DOHH2 (cell line): ENCODE measurements around the gene PLCL1.
"Not testable (repeated sequence)": the region's sequence is repeated elsewhere in the genome, so short reads cannot be mapped to it uniquely, and the experiment has no call there.

Experiments used
- H3F3A ChIP-seq: fragments of 200-600 bp; sonication (generic), shearing (Covaris generic); 2 replicates; pipeline ENCODE4 v1.6.0; 2016; ENCODE audit warnings: antibody characterized with exemption, mild to moderate bottlenecking; ENCODE audit not compliant: control insufficient read depth, insufficient read depth
- H3K27ac ChIP-seq: fragments of 200-600 bp; sonication (generic); 2 replicates; pipeline ENCODE4 v1.5.1; 2014; ENCODE audit warnings: low read depth, mild to moderate bottlenecking, low read length, moderate library complexity
- H3K27me3 ChIP-seq: fragments of 200-600 bp; sonication (generic); 2 replicates; pipeline ENCODE4 v1.6.1; 2014; ENCODE audit warnings: mild to moderate bottlenecking, low read length, mixed read lengths; ENCODE audit not compliant: control insufficient read depth
- H3K36me3 ChIP-seq: fragments of 200-600 bp; sonication (generic); 2 replicates; pipeline ENCODE4 v1.6.1; 2014; ENCODE audit warnings: mild to moderate bottlenecking, low read length, moderate library complexity, mixed read lengths; ENCODE audit not compliant: control insufficient read depth
- H3K4me1 ChIP-seq: fragments of 200-600 bp; sonication (generic); 2 replicates; pipeline ENCODE4 v1.6.1; 2014; ENCODE audit warnings: mild to moderate bottlenecking, low read length, mixed read lengths; ENCODE audit not compliant: control insufficient read depth
- H3K4me2 ChIP-seq: fragments of 200-600 bp; sonication (generic); 2 replicates; pipeline ENCODE4 v1.6.0; 2014; ENCODE audit warnings: mild to moderate bottlenecking, low read length, moderate library complexity
- H3K4me3 ChIP-seq: fragments of 200-600 bp; sonication (generic); 2 replicates; pipeline ENCODE4 v1.5.1; 2014; ENCODE audit warnings: mild to moderate bottlenecking, low read length, mixed read lengths
- H3K79me2 ChIP-seq: fragments of 200-600 bp; sonication (generic); 2 replicates; pipeline ENCODE4 v1.6.1; 2014; ENCODE audit warnings: mild to moderate bottlenecking, low read length, mixed read lengths; ENCODE audit not compliant: control insufficient read depth
- H3K9me2 ChIP-seq: fragments of 200-600 bp; sonication (generic); replicated peaks from 2 replicates; pipeline ENCODE4 v1.6.1; 2014; ENCODE audit warnings: mild to moderate bottlenecking, low read length, mixed read lengths; ENCODE audit not compliant: control insufficient read depth
- H3K9me3 ChIP-seq: fragments of 200-600 bp; sonication (generic); 2 replicates; pipeline ENCODE4 v1.6.1; 2014; ENCODE audit warnings: antibody characterized with exemption, low read length, mixed read lengths; ENCODE audit not compliant: control insufficient read depth, insufficient read depth
- H4K20me1 ChIP-seq: fragments of 200-600 bp; sonication (generic); 2 replicates; pipeline ENCODE4 v1.6.0; 2014; ENCODE audit warnings: low read depth, mild to moderate bottlenecking, antibody characterized with exemption, low read length, moderate library complexity; ENCODE audit not compliant: control insufficient read depth, insufficient read depth
- EZH2phosphoT487 ChIP-seq: fragments of 200-600 bp; sonication (generic); IDR thresholded peaks from 2 replicates; pipeline ENCODE4 v1.6.1; 2017; ENCODE audit warnings: borderline replicate concordance, mild to moderate bottlenecking, antibody characterized with exemption, low read length, moderate library complexity, mixed read lengths
- TF ChIP-seq, protein P1 (sequence below): fragments of 200-600 bp; sonication (generic); IDR thresholded peaks from one replicate; pipeline ENCODE4 v1.5.1; 2014; ENCODE audit warnings: antibody characterized with exemption, mild to moderate bottlenecking, low read depth, low read length; ENCODE audit not compliant: poor library complexity, severe bottlenecking

The PLCL1 gene

DNA sequence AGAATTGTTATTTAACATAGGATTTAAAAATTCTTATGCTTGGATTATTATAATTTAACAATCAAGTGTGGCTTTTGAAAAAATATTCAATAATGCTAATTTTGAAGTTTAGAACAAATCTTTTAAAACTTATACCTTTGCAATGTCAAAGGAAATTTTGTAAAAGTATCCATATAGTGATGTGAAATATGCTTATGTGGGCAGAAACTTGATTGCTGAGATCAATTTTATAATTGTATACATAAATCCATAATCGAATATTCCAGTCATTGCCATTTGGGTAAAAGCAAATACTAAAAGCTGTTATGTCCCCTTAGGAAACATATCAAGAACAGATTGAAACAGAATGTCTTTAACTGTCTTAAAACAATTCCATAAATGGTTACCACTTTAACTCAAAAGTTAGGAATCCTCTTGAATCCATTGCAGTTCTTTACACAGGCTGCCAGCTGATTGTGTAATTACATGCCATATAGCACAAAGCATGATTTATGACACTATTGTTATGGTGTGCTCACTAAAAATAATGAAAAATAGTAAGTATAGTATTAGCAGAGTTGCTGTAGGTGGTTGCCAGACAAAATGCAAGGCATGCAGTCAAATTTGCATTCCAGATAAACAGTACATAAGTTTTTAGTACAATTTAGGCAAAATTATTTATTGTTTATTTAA, 24.2 kb downstream of the PLCL1 start:
- Histone ChIP-seq H3K79me2 (no peaks in the 10 kb centered on the region), H3K9me3 (no peaks in the 10 kb centered on the region), H3K4me1 (no peaks in the 10 kb centered on the region), H3K4me3 (no peak overlapping the region), H3K4me2 (no peak overlapping the region), H3F3A (no peaks in the 10 kb centered on the region), H3K27ac (no peak overlapping the region), H4K20me1 (no peaks in the 10 kb centered on the region), H3K9me2 (no peaks in the 10 kb centered on the region), H3K27me3 (0 out of 2 replicates have a peak, but pooled peaks cover 4% of the 10 kb centered on the region), H3K36me3 (no peaks in the 10 kb centered on the region)
- TF ChIP-seq, protein P1, sequence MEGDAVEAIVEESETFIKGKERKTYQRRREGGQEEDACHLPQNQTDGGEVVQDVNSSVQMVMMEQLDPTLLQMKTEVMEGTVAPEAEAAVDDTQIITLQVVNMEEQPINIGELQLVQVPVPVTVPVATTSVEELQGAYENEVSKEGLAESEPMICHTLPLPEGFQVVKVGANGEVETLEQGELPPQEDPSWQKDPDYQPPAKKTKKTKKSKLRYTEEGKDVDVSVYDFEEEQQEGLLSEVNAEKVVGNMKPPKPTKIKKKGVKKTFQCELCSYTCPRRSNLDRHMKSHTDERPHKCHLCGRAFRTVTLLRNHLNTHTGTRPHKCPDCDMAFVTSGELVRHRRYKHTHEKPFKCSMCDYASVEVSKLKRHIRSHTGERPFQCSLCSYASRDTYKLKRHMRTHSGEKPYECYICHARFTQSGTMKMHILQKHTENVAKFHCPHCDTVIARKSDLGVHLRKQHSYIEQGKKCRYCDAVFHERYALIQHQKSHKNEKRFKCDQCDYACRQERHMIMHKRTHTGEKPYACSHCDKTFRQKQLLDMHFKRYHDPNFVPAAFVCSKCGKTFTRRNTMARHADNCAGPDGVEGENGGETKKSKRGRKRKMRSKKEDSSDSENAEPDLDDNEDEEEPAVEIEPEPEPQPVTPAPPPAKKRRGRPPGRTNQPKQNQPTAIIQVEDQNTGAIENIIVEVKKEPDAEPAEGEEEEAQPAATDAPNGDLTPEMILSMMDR = no peak
- no peak for TF ChIP-seq EZH2phosphoT487

DNA sequence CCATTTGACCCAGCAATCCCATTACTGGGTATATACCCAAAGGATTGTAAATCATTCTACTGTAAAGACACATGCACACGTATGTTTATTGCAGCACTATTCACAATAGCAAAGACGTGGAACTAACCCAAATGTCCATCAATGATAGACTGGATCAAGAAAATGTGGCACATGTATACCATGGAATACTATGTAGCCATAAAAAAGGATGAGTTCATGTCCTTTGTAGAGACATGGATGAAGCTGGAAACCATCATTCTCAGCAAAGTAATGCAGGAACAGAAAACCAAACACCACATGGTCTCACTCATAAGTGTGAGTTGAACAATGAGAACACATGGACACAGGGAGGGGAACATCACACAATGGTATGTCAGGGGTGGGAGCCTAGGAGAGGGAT, 30.4 kb downstream of the PLCL1 start:
- H3K79me2 ChIP-seq, H3K27ac ChIP-seq: not testable (repeated sequence)
- peaks cover 12% of the 10 kb centered on the region for H3K27me3 ChIP-seq

DNA sequence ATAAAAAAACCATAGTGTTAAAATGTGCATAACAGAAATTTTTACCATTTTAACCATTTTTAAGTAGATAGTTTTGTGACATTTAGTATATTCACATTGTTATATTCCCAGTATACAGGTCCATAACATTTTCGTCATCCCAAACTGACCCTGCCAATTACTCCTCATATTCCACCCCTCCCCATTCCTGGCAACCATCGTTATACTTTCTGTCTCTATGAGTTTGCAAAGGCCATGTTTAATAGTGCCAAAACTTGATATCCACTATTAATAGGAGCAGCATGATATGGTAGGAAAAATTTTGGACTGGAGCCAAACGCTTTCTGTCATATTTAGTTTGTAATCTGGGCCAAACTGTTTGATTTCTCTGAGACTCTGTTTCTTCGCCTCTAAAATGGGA, 30.9 kb downstream of the PLCL1 start:
- Histone ChIP-seq H4K20me1 (no peaks in the 10 kb centered on the region), H3K4me2 (no peak overlapping the region), H3K79me2 (no peaks in the 10 kb centered on the region), H3K4me3 (no peak overlapping the region), H3K9me3 (no peaks in the 10 kb centered on the region), H3F3A (no peaks in the 10 kb centered on the region), H3K27me3 (peaks cover 14% of the 10 kb centered on the region), H3K9me2 (no peaks in the 10 kb centered on the region), H3K36me3 (no peaks in the 10 kb centered on the region), H3K4me1 (no peaks in the 10 kb centered on the region), H3K27ac (no peak overlapping the region)
- no peak for TF ChIP-seq EZH2phosphoT487
- TF ChIP-seq, protein P1 = no peak

More for the DNA sequence above, 30.4 kb downstream of the PLCL1 start:
- H3F3A ChIP-seq, H3K36me3 ChIP-seq, H3K9me2 ChIP-seq, H3K4me1 ChIP-seq, H3K4me2 ChIP-seq, H4K20me1 ChIP-seq, H3K9me3 ChIP-seq, H3K4me3 ChIP-seq: not testable (repeated sequence)

DNA sequence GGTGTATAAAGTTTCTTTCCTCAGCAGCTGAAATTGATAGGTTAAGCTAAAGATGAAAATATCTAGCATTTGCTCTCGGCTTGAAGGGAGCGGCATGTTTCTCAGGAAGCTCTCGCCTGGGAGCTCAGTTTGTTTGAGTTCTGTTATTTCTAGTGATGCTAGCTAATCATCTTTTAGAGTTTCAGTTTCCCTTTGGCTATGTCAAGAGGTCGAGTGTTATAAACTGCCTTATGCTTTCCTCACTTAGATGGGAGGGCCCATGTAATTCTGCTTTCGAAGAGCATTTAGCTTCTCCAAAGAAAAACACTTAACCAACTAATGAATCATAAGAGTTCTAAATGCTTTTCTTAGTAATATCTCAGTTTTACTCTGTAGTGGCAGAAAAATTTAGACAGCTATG, 33.6 kb downstream of the PLCL1 start:
- H3K4me1 ChIP-seq = no peaks in the 10 kb centered on the region
- no peak overlapping the region for H3K27ac ChIP-seq
- H3K4me3 ChIP-seq = no peak overlapping the region
- no peak overlapping the region for H3K4me2 ChIP-seq
- H3K36me3 ChIP-seq = no peaks in the 10 kb centered on the region
- H3K9me2 ChIP-seq = no peaks in the 10 kb centered on the region
- no peaks in the 10 kb centered on the region for H3K79me2 ChIP-seq
- H4K20me1 ChIP-seq = no peaks in the 10 kb centered on the region
- peaks cover 25% of the 10 kb centered on the region for H3K27me3 ChIP-seq
- TF ChIP-seq, protein P1 = no peak
- no peak for TF ChIP-seq EZH2phosphoT487
- no peaks in the 10 kb centered on the region for H3K9me3 ChIP-seq
- H3F3A ChIP-seq = no peaks in the 10 kb centered on the region
